H54 (cell line): ENCODE results near the gene DHX8.

ENCODE experiments used
- DNase-seq: peaks from one replicate; pipeline ENCODE4 v3.0.0; 2011; ENCODE audit warnings: low spot score, mixed read lengths; ENCODE audit not compliant: insufficient read length
- FAIRE-seq: peaks from 3 replicates; lab custom pipeline; 2011; peaks lifted over from hg19 to GRCh38; lab: Jason Lieb, UNC
- POLR2A ChIP-seq: IDR thresholded peaks from 2 replicates; pipeline ENCODE4 v1.6.1; 2011; ENCODE audit warnings: low read depth, mild to moderate bottlenecking, low read length

The DHX8 gene

DNA sequence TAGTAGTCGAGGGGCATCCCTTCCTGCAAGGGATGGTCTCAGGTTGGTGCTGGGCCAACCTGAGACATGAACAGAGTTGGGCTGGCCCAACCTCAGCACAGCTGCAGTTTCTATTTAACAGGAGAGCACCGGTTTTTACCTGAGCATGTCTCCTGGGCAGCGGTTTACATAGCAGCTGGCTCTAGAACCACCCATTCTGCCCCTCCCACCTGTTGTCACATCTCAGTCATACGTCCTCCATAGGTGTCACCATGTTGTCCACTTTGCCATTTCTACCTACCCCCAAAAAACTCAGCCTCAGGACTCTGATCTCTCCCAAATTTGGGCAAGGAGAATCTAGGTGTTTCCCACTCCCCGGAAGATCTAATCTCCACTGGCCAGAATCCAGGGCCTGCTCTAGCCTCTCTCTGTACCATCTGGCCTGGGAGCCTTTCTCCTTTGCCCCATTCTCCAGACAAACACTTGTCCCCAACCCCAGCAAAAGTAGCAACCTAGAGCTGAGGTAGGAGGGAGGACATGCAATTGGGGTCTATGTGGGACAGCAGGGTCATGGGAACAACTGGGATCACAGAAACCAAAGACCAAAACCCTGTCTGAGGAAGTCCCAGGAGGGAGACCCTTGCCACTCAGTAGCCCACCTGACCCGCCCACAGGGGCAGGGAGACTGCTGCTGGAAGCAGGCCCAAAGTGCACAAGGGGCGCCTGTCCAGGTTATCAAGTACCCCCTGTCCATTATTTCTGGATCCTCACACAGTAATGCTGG lies 43.3 kb downstream of the DHX8 start:
- no peak for TF ChIP-seq POLR2A
- no peak for DNase-seq
- no peak for FAIRE-seq

- no peak for DNase-seq
- FAIRE-seq, result no peak
- no peak for TF ChIP-seq POLR2A
These were observed 44.7 kb downstream of the DHX8 start for GRCh38 chr17:43528319-43528987.

GRCh38 chr17:43528988-43529814 lies 45.4 kb downstream of the DHX8 start:
- no peak for TF ChIP-seq POLR2A
- FAIRE-seq (no peak), DNase-seq (no peak)

DNA sequence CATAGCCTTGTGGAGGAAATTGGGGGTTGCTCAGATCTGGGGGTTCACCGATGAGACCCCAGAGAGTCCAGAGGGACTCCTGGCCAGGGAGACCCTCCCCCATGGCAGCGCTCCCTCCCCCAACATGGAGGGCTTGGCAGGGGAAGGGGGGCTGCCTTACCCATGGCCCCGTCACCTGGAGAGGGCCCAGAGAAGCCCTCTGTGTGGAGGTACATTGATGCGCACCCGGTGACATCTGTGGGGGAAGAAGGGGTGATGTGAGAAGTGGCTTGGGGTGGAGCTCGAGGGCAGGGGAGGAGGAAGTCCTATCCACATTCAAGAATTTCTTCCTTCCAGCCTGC lies 46.1 kb downstream of the DHX8 start:
- no peak for FAIRE-seq
- no peak for DNase-seq
- no peak for TF ChIP-seq POLR2A

DNA sequence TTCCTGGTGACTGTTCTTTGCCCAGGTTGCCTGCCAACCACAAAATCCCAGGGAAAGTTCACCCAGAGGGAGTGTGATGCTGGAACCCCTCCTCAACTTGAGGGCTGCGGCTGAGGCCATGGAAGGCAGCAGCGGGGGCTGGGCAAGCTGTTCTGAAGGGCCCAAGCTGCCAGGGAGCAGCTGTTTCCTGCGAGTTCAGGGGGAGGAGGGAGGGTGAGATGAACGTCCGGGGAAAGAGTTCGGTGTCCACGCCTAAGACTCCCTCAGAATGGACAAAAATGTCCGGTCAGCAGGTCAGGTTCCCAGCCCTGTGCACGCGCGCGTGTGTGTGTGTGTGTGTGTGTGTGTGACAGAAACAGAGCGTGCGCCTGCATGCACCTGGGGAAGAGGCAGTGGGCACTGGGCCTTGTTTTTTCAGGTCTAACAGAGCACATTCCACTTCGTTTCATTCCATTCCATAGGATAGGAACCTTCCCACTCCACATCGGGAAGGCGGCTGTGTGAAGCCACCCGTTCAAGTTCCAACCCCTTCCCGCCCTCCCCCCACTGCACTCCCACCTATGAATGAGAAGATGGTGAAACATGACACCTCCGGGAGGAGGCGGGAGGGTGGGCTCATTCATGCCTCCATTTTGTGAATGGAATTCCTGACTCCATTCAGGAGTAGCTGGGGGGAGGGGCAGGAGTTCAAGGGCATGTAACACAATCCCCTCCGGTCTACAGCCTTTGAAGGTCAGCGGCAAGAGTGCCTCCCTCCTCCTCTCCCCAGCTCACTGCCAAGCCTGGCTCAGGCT lies 46.7 kb downstream of the DHX8 start:
- DNase-seq (no peak), FAIRE-seq (no peak)
- TF ChIP-seq POLR2A, result no peak

GRCh38 chr17:43531082-43531378 lies 47.3 kb downstream of the DHX8 start:
- TF ChIP-seq POLR2A, result no peak
- DNase-seq (no peak), FAIRE-seq (no peak)

GRCh38 chr17:43531955-43532354 lies 48.2 kb downstream of the DHX8 start:
- no peak for TF ChIP-seq POLR2A
- DNase-seq (no peak), FAIRE-seq (no peak)

- DNase-seq (no peak), FAIRE-seq (no peak)
- TF ChIP-seq POLR2A, result no peak
These were observed 48.8 kb downstream of the DHX8 start for GRCh38 chr17:43532581-43532980.

DNA sequence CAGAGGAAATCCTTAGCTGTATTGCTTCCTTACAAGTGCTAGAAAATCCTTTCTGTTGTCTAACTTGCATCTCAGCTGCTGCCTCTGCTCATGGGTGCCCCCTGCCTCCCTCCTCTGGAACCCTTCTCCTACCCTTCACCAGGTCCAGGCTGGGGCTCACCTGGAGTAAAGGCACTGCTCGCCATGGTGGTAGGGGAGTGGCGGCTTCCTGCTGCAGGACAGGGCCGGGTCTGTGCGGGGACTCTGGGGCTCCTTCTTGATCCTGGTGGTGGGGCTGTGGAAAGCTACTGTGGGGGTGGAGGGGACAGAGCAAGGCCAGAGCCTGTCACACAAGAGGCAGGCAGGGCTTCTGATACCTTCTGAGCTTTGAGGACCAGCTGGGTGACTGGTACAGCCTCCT lies 49.9 kb downstream of the DHX8 start:
- DNase-seq (no peak), FAIRE-seq (no peak)
- TF ChIP-seq POLR2A, result no peak

DNA sequence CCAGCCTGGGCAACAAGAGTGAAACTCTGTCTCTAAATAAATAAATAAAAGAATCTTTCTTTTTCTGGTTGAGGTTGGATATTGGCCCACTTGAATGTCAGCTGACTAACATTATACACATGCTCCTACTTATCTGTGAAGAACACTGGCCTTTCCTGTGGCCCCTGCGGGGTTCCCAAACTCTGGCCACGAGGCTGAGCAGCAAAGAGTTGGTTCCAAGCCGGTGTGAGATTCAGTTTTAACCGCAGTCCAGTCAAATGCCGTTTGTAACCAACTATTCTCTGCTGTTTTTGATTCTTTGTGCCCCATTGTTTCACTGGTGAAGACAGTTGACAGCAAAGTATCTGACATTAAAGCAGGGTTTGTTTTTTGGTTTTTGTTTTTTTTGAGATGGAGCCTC lies 51.1 kb downstream of the DHX8 start:
- DNase-seq (no peak), FAIRE-seq (no peak)
- TF ChIP-seq POLR2A, result no peak

DNA sequence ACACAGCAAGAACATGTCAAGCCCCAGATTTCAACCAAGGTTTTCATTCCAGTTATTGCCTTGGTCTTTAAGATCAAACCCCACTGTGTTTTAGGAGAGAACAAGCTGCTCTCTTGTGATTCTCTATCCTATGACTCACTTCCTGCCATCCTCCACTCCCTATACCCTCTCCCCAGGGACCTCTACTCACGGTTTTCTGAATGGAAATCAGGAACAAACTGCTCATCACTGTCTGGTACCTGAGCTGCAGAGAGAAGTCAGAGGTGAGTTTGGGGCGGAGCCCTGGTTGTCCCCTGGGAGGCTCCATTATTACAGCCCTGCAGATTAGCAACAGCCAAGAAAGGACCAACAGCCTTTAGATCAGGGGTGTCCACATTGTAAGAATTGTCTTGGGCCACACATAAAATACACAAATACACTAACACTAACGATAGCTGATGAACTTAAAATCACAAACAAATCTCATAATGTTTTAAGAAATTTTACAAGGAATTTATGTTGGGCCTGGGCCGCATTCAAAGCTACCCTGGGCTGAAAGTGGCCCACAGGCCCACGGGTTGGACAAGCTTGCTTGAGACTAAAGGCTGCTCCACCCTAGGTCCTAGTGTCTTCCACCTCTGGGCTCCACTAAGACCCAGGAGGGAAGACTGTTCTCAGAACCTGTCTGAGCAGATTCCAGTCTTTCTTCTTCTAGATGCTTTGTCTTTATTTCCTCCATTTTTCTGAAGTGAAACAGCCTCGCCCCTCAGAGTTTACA lies 52.6 kb downstream of the DHX8 start:
- FAIRE-seq, result no peak
- no peak for TF ChIP-seq POLR2A
- peak; percentile 49 for DNase-seq

DNA sequence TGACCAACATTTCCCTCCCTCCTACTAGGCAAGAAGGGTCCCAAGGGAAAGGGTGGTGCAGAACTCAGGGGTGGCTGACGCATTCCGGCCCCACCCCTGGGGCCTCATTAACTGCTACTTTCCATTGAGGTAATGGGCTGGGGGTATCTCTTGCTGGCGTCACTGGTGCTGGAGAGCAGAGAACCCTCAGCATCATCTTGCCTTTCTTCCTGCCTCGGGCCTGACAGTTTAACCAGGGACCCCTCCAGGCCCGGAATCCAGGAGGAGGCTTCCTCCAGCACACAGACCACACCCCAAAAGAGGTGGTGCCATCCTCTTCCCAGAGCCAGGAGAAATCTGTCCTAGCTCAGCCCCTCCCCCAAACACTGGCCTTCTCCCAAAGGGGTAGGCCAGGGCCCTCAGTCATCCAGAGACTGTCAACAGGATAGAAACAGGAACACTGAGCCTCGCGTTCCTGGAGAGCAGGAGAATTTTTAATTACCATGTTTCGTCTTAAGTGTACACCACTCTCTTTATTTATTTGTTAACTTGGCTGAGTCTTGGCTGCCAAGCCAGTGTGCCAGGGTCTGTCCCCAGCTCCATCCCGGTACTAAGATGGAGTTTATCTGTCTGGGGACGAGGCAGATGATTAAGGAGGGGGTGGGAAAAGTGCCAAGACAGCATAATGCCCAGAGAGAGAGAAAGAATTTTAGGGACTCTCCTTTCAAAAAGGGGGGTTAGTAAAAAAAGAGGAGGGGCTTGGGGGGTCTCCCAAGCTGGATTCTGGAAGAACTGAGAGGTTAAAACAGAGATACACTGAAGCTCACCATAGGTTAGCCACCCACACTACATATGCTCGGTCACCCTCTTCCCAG lies 57.3 kb downstream of the DHX8 start:
- no peak for DNase-seq
- no peak for FAIRE-seq
- TF ChIP-seq POLR2A, result no peak
